Epithelial cell of proximal tubule (primary cell): ENCODE data around the gene CHSY1. TPM values are rescaled to one million over a fixed set of nuclear protein-coding genes. Genes with fewer than 3 reads are reported as not detected.

Experiments
- DNase-seq: peaks from one replicate; pipeline ENCODE4 v3.0.0-alpha.2; 2011; ENCODE audit warnings: low read depth
- H3K4me3 ChIP-seq: 2 replicates; pipeline ENCODE4 v1.5.1; 2011; ENCODE audit warnings: low read depth, mild to moderate bottlenecking, low read length
- CTCF ChIP-seq: conservative IDR thresholded peaks from 2 replicates; pipeline ENCODE4 v1.5.1; 2012; ENCODE audit warnings: low read depth, mild to moderate bottlenecking, low read length
- total RNA-seq: library from RNA; depleted of rRNA; stranded (reverse); fragments of >200 nt; gene quantifications from 2 replicates; pipeline ENCODE4 v1.2.3, GENCODE V29; 2015

Gene CHSY1
- total RNA-seq, 1 donor from 2014 or later = 14.4 TPM

- TF ChIP-seq CTCF = no peak
- no peak overlapping the region for H3K4me3 ChIP-seq
- no peak for DNase-seq
Observed at GRCh38 chr15:101172501-101173071, 79.3 kb downstream of the CHSY1 start.

- no peak for TF ChIP-seq CTCF
- H3K4me3 ChIP-seq = no peak overlapping the region
- DNase-seq = no peak
Observed at GRCh38 chr15:101171954-101172353, 79.9 kb downstream of the CHSY1 start.

- H3K4me3 ChIP-seq = no peak overlapping the region
- no peak for DNase-seq
- TF ChIP-seq CTCF = no peak
Observed at GRCh38 chr15:101170568-101171350, 81.1 kb downstream of the CHSY1 start.

- no peak overlapping the region for H3K4me3 ChIP-seq
- no peak for TF ChIP-seq CTCF
- no peak for DNase-seq
Observed at GRCh38 chr15:101169495-101170071, 82.3 kb downstream of the CHSY1 start.

DNA sequence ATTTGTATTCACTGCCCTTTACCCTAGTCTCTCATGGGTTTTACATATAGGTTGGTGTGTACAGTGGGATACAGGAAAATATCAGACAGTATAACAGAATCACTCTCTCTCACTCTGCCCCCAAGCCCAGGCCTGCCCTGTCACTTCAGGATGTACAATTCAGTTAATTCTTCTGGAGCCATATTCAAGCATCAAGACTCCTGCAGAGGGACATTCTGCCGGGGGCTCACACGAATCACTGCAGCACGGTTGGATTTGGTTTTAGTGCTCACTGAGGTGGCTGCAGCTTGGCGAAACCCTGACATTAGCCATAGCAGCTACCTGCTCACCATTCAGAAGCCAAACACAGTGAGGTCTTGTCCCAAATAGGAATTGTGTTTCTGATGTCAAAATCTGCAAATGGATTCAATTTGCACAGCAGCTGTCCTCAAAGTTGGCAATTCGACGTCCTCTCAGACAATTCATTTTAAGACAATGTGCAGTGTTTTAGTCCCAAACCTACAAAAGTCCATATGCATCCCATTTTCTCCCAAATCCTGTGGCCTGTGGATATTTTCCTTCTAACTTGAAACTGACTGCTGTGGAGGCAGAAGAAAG is 82.9 kb downstream of the CHSY1 start:
- H3K4me3 ChIP-seq = no peak overlapping the region
- no peak for DNase-seq
- TF ChIP-seq CTCF = no peak

- DNase-seq = no peak
- TF ChIP-seq CTCF = no peak
- no peak overlapping the region for H3K4me3 ChIP-seq
Observed at GRCh38 chr15:101168463-101168824, 83.4 kb downstream of the CHSY1 start.
